ENCODE results near the gene CTNNBL1.
A peak's percentile ranks its signal among the peaks of the same experiment; 100 is the strongest.

Gene CTNNBL1

DNA sequence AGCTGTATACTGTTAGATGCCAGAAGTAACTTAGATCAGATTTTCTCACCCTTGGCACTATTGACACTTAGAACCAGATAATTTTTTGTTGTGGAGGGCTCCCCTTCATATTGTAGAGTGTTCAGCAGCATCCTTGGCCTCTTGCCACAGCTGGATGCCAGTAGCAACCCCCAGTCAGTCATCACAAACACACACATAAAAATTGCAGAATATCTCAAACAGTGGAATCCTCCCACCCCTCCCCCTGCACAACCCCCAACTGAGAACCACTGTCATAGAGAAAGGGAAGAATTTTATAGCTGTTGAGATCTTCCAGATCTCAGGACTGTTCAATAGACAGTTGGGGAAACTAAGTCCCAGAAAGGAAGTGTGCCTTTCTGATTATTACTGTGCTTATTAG is 127.9 kb downstream of the CTNNBL1 start:
- no peak for DNase-seq (ENCODE audit: low spot score)

GRCh38 chr20:37822141-37822601 is 128.3 kb downstream of the CTNNBL1 start:
- DNase-seq (ENCODE audit: low spot score): peak; percentile 20

- no peak for DNase-seq (ENCODE audit: low spot score)
Observed at GRCh38 chr20:37823296-37823980, 129.6 kb downstream of the CTNNBL1 start.

DNA sequence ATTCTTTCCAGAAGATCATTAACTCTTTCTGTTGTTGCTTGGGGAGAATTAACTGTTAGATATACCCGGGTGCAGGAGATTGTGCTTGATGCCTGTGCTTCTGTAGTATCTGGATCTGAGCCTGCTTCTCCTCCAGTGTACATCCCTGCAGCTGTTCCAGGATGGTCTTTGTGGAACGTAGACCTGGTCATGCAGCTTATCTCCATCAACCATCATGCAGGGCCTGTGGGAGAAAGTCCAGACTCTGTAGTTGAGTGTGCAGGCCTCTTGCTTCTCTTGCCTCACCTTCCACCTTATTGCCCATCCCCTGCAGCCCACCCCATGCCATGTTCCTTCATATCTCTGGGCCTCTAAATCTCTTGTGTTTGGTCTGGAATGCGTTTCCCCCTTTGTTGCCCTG is 133.8 kb downstream of the CTNNBL1 start:
- no peak for DNase-seq (ENCODE audit: low spot score)

DNA sequence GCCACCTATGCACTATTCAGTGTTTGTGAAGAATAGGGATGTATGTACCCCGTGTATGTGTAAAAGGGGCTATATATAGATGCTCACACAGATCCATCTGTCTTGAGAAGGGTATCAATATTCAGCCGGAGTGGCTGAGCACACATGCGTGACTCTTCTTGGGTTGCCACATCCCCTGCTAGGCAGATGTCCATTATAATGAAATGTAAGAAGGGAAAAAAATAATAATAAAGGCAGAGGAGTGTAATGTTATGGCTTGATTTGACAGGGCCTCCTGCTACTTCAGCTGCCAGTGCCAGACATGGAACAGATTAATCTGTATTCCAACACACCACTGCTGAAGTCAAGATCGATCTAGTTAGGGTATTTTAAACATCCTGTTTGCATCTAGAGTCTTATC is 134.9 kb downstream of the CTNNBL1 start:
- no peak for DNase-seq (ENCODE audit: low spot score)

GRCh38 chr20:37829128-37829527 is 135.3 kb downstream of the CTNNBL1 start:
- no peak for DNase-seq (ENCODE audit: low spot score)

DNA sequence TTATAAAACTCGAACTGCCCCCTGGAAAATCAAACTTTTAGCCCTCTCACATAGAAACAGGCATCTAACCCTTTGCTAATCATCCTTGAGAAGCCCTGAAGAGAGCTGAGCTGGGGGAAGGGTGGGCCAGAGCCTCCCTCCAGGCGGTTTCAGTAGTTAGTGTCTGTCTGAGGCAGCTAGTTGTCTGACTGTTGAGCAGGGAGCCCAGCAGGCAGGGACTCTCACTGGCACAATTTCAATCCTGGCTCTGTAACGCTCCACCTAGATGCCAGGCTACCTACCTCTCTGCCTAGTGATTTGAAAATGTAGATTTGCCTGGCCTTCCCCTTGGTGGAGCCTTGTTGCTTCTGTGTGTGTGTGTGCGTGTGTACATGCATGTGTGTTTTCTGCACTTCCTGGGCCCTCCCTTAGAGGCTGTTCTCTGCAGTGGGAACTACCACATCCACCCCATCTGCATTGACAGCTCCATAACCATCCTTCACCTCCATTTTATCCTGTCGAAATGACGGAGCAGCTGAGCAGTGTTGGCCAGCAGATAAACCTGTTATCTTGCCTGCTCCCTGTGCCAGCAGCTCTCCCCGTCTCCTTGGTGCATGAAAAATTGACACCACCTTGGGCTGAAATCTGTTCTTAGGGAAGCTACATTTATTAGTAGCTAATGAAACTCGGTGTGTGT is 139.5 kb downstream of the CTNNBL1 start:
- DNase-seq (ENCODE audit: low spot score): no peak

DNA sequence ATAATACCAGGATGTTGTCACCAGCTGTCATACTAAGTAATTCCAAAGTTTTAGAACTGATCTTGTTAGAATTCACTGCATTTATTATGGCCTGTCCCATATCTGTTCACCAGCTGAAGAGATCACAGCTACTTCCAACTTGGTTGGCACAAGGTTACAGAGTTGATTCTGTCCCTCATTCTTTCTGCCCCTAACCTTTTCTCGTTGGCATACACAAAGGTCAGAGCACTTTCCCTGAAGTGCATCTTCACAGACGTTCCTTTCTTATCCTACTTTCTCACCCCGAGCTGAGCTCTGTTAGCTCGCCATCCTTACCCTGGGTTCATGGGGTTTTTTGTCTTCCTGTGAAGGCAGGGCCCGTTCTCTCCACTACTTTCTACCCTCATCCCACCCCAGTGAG is 143.1 kb downstream of the CTNNBL1 start:
- no peak for DNase-seq (ENCODE audit: low spot score)

DNA sequence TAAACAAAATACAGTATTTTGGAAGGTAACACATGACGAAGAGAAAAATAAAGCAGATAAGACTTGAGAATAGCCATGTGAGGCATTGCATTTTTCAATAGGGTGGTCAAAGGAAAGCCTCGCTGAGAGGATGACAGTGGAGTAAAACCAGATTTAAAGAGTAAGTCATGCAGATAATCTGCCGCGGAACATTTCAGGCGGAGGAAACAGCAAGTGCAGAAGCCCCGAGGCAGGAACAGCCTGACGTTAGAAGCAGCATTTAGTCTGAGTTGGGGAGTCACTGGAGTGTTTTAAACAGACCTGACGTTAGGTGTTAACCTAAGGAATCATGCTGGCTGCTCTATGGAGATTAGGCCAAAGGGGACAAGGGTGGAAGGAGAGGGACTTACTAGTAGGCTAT is 144.1 kb downstream of the CTNNBL1 start:
- DNase-seq (ENCODE audit: low spot score): no peak

- no peak for DNase-seq (ENCODE audit: low spot score)
Observed at GRCh38 chr20:37838769-37839431, 145.1 kb downstream of the CTNNBL1 start.

- no peak for DNase-seq (ENCODE audit: low spot score)
Observed at GRCh38 chr20:37839432-37839827, 145.6 kb downstream of the CTNNBL1 start.

DNA sequence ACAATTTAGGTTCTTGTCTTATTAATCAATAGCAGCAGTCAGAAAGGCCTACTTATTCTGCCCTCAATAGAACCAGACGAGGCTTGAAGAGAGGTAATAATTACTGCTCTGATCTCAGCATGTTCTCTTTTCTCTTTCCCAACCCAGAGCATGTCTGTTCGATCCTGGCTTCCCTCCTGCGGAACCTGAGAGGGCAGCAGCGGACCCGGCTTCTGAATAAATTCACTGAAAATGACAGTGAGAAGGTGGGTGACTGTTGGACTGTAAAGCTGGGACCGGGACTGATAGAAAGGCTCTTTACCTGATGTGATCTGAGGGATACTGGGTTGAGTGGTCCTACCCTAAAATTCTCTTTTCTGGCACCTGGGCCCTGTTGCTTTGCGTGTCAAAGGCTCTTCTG is 146.1 kb downstream of the CTNNBL1 start:
- DNase-seq (ENCODE audit: low spot score): no peak

GRCh38 chr20:37841389-37841788 is 147.6 kb downstream of the CTNNBL1 start:
- DNase-seq (ENCODE audit: low spot score): no peak

- no peak for DNase-seq (ENCODE audit: low spot score)
Observed at GRCh38 chr20:37841971-37842370, 148.1 kb downstream of the CTNNBL1 start.

- no peak for DNase-seq (ENCODE audit: low spot score)
Observed at GRCh38 chr20:37845241-37845681, 151.4 kb downstream of the CTNNBL1 start.

DNA sequence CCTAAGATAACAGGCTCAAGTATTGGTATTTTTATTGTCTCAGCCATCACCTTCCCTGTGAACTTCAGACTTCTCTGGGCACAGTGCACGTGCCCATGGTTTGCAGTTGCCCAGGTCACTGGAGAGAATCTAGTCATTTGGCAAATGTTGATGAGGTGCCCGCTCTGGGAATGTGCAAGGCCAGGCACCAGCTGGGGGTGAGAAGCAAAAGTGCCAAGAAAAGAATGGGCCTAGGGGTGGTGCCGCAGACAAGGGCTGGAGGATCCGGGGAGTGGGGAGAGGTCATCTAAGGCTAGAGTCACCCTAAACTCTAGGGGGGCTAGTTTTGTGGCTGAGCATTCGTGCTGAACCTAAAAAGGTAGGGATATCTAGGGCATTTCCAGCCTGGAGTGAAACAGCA is 152.0 kb downstream of the CTNNBL1 start:
- no peak for DNase-seq (ENCODE audit: low spot score)

DNA sequence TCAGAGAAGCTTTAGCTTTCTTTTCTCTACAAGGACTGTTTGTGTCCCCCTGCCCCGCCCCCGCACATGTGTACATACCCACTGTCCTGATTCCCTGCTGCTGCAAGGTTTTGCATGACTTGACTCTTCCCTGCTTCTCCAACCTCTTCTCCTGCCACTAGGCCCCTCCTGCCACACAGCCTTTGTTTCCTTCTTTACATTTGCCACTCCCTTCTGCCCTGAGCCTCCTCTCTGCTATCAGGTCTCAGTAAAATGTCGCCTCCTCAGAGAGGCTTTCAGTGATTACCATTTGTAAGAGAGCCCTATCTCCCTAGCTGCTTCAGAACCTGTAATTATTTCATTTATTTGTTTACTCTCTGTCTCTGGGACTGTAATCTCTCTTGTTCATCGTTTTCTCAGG is 152.7 kb downstream of the CTNNBL1 start:
- no peak for DNase-seq (ENCODE audit: low spot score)

GRCh38 chr20:37848706-37849105 is 154.9 kb downstream of the CTNNBL1 start:
- DNase-seq (ENCODE audit: low spot score): no peak

DNA sequence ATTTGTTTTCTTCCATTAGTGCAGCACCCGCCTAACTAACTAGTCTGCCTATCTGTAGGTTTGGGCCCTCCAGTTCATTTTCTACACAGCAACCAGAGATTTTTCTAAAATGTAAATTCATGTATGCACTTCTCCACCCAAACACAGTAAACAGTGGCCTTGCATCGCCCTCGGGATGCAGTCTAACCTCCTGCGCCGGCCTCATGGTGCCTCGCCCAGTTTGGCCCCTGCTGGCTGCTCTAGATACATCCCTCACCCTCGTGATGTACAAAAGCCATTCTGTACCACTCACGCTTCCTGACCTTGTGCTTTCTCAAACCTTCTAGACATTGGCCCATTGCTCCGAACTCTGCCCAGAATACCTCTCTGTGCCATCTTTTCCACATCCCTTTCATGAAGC is 155.3 kb downstream of the CTNNBL1 start:
- no peak for DNase-seq (ENCODE audit: low spot score)

GRCh38 chr20:37849566-37849965 is 155.7 kb downstream of the CTNNBL1 start:
- no peak for DNase-seq (ENCODE audit: low spot score)

- DNase-seq (ENCODE audit: low spot score): no peak
Observed at GRCh38 chr20:37850036-37850592, 156.3 kb downstream of the CTNNBL1 start.

DNA sequence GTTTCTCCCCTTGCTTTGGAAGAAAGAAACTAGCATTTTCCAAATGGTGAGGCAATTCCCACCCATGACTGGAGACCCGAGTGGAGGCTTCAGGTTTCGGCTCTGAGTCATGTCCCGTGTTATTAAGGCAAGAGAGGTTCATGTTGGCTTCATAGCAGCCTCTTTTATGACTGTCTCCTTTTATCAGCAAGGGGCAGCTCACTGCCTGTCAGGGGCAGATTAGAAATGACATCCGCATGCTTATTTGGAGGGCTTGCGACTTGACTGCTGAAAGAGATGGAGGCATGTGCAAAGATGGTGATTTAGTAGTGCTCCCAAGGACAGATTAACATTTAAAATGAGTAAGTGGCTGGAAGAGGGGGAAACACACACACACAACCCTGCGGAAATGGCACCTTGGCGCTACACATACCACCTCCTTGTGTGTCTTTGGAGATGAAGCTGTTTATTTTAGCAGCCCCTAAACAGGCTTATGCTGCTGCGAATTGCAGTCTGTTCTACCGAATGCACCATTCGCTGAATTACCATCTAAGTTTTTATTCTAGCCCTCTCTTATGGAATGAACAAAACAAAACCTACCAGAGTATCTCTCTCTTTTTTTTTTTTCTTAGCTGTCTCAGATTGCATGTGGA is 157.0 kb downstream of the CTNNBL1 start:
- no peak for DNase-seq (ENCODE audit: low spot score)
